Ovary (tissue), 3 donors: Measurements from ENCODE around the gene SLC35A4.

Experiments used
- POLR2A ChIP-seq: fragments of 450-650 bp; IDR thresholded peaks from one replicate; pipeline ENCODE4 v1.6.1; 2017; ENCODE audit warnings: antibody characterized with exemption, mild to moderate bottlenecking, moderate library complexity
- TF ChIP-seq, protein P1 (sequence below), 3 donors: fragments of 450-650 bp in 2 of 3; fragments of 200-600 bp in 1 of 3; IDR thresholded peaks; one replicate each; pipeline versions ENCODE4 v1.5.1 to v1.8.0; 2016 to 2022; ENCODE audit warnings: antibody characterized with exemption in 3 of 3, mild to moderate bottlenecking in 1 of 3
- donor health status: DM: no; HTN: no; CAD: no.

GRCh38 chr5:140590861-140591260 lies 26.2 kb downstream of the SLC35A4 start:
- TF ChIP-seq, protein P1, sequence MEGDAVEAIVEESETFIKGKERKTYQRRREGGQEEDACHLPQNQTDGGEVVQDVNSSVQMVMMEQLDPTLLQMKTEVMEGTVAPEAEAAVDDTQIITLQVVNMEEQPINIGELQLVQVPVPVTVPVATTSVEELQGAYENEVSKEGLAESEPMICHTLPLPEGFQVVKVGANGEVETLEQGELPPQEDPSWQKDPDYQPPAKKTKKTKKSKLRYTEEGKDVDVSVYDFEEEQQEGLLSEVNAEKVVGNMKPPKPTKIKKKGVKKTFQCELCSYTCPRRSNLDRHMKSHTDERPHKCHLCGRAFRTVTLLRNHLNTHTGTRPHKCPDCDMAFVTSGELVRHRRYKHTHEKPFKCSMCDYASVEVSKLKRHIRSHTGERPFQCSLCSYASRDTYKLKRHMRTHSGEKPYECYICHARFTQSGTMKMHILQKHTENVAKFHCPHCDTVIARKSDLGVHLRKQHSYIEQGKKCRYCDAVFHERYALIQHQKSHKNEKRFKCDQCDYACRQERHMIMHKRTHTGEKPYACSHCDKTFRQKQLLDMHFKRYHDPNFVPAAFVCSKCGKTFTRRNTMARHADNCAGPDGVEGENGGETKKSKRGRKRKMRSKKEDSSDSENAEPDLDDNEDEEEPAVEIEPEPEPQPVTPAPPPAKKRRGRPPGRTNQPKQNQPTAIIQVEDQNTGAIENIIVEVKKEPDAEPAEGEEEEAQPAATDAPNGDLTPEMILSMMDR (IDR thresholded peaks at IDR 0.05) = no peak
- no peak for TF ChIP-seq POLR2A
